Thoracic aorta (tissue), 2 donors: ENCODE results near the gene SAP30L. TPM values are rescaled to one million over a fixed set of nuclear protein-coding genes. Genes with fewer than 3 reads are reported as not detected.

Source experiments
- ATAC-seq: fragments of 150-250 bp; one replicate; pipeline ENCODE4 v1.8.0; 2017; ENCODE audit warnings: low read depth; ENCODE audit not compliant: insufficient number of reproducible peaks, low FRiP score
- DNase-seq: peaks from one replicate; pipeline ENCODE4 v3.0.0-alpha.2; 2020; ENCODE audit warnings: low spot score
- H3K27ac ChIP-seq, 2 donors: fragments of 200-600 bp; sonication (generic); 1 replicate in 1 of 2; 2 replicates in 1 of 2; pipeline ENCODE4 v1.5.1; 2016; ENCODE audit warnings: mild to moderate bottlenecking in 2 of 2, moderate library complexity in 2 of 2
- H3K27me3 ChIP-seq: fragments of 200-600 bp; sonication (generic); replicated peaks from 2 replicates; pipeline ENCODE4 v1.6.0; 2016; ENCODE audit warnings: mild to moderate bottlenecking; ENCODE audit not compliant: insufficient read depth
- H3K36me3 ChIP-seq: fragments of 200-600 bp; sonication (generic); one replicate; pipeline ENCODE4 v1.5.1; 2016
- H3K4me1 ChIP-seq, 2 donors: fragments of 200-600 bp; sonication (generic); 1 replicate in 1 of 2; 2 replicates in 1 of 2; pipeline versions ENCODE4 v1.5.1 to v1.6.0; 2016; ENCODE audit warnings: low read depth in 2 of 2, mild to moderate bottlenecking in 1 of 2; ENCODE audit not compliant: control insufficient read depth in 1 of 2
- H3K4me3 ChIP-seq: fragments of 200-600 bp; sonication (generic); 2 replicates; pipeline ENCODE4 v1.5.1; 2016; ENCODE audit warnings: mild to moderate bottlenecking
- H3K9me3 ChIP-seq: fragments of 200-600 bp; sonication (generic); 2 replicates; pipeline ENCODE4 v1.5.1; 2016
- CTCF ChIP-seq: fragments of 200-600 bp; sonication (generic); IDR thresholded peaks from one replicate; pipeline ENCODE4 v1.5.1; 2019; ENCODE audit warnings: antibody characterized with exemption
- total RNA-seq, 2 donors: library from RNA; depleted of rRNA; stranded (reverse); fragments of >200 nt; gene quantifications; one replicate each; pipeline versions ENCODE4 v1.1.0 to v1.2.3, GENCODE V29; 2016

SAP30L gene
- total RNA-seq, 2 donors from 2014 or later: 43.7 to 85.6 TPM

- no peak for TF ChIP-seq CTCF
- peaks cover 36 to 46% of the 10 kb centered on the region in 2 donors for H3K4me1 ChIP-seq
- DNase-seq (no peak), ATAC-seq (no peak)
- no peaks in the 10 kb centered on the region for H3K9me3 ChIP-seq
- H3K4me3 ChIP-seq: peak overlapping the region; percentile 20
- H3K27me3 ChIP-seq: peaks cover 54% of the 10 kb centered on the region
- H3K36me3 ChIP-seq: no peaks in the 10 kb centered on the region
- no peak overlapping the region for H3K27ac ChIP-seq
These were observed 27.2 kb downstream of the SAP30L start for GRCh38 chr5:154472871-154473580.

- ATAC-seq (no peak), DNase-seq (no peak)
- Histone ChIP-seq H3K9me3 (no peaks in the 10 kb centered on the region), H3K4me3 (peak overlapping the region; percentile 20), H3K27ac (no peak overlapping the region), H3K4me1 (peaks cover 43 to 53% of the 10 kb centered on the region in 2 donors), H3K27me3 (peaks cover 61% of the 10 kb centered on the region), H3K36me3 (no peaks in the 10 kb centered on the region)
- no peak for TF ChIP-seq CTCF
These were observed 27.9 kb downstream of the SAP30L start for GRCh38 chr5:154473581-154474283.

GRCh38 chr5:154474396-154475334, 28.9 kb downstream of the SAP30L start:
- no peak for ATAC-seq
- Histone ChIP-seq H3K9me3 (no peaks in the 10 kb centered on the region), H3K36me3 (no peaks in the 10 kb centered on the region), H3K4me3 (no peak overlapping the region), H3K4me1 (peaks cover 45 to 62% of the 10 kb centered on the region in 2 donors), H3K27me3 (peaks cover 67% of the 10 kb centered on the region), H3K27ac (no peak overlapping the region)
- no peak for DNase-seq
- no peak for TF ChIP-seq CTCF

- peak overlapping the region; percentile 18 for H3K4me3 ChIP-seq
- H3K36me3 ChIP-seq: no peaks in the 10 kb centered on the region
- peaks cover 78% of the 10 kb centered on the region for H3K27me3 ChIP-seq
- no peaks in the 10 kb centered on the region for H3K9me3 ChIP-seq
- no peak for DNase-seq
- peaks cover 45 to 63% of the 10 kb centered on the region in 2 donors for H3K4me1 ChIP-seq
- H3K27ac ChIP-seq: no peak overlapping the region
- TF ChIP-seq CTCF: no peak
- no peak for ATAC-seq
These were observed 30.0 kb downstream of the SAP30L start for GRCh38 chr5:154475591-154476353.
